Fibroblast of villous mesenchyme (primary cell): ENCODE data around the gene SLC2A6. TPM values are rescaled to one million over a fixed set of nuclear protein-coding genes. Genes with fewer than 3 reads are reported as not detected.

ENCODE experiments used
- DNase-seq: peaks from one replicate; pipeline ENCODE4 v3.0.0-alpha.2; 2010; ENCODE audit warnings: low read depth
- H3K4me3 ChIP-seq: 2 replicates; pipeline ENCODE4 v1.5.1; 2011; ENCODE audit warnings: low read depth, mild to moderate bottlenecking, low read length
- total RNA-seq: library from RNA; depleted of rRNA; stranded (reverse); fragments of >200 nt; gene quantifications from 2 replicates; pipeline ENCODE4 v1.2.3, GENCODE V29; 2012
- TF ChIP-seq, protein P1 (sequence below): IDR thresholded peaks from 2 replicates; pipeline ENCODE4 v1.5.1; 2012; ENCODE audit warnings: low read depth, mild to moderate bottlenecking, low read length; ENCODE audit not compliant: insufficient read depth

Gene SLC2A6
- total RNA-seq, 1 donor = 41.9 TPM

DNA sequence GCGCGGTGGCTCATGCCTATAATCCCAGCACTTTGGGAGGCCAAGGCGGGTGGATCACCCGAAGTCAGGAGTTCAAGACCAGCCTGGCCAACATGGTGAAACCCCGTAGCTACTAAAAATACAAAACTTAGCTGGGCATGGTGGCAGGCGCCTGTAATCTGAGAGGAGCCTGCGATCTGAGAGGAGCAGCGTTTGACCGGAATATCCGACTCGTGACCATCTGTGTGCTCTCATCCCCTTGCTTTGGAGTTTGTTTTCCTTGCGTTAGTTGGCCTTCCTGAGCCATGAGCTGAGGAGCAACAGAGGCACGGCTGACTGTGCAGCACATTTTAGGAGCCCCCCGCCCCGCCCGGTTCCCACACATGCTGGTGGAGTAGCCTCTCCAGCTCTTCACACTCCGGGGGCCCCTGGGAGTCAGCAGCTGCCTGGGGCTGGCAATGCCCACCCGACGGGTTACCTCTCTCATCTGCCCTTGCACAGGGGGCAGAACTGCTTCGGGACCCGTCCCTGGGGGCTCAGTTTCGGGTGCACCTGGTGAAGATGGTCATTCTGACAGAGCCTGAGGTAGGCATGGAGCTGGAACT is 53.8 kb downstream of the SLC2A6 start:
- TF ChIP-seq, protein P1, sequence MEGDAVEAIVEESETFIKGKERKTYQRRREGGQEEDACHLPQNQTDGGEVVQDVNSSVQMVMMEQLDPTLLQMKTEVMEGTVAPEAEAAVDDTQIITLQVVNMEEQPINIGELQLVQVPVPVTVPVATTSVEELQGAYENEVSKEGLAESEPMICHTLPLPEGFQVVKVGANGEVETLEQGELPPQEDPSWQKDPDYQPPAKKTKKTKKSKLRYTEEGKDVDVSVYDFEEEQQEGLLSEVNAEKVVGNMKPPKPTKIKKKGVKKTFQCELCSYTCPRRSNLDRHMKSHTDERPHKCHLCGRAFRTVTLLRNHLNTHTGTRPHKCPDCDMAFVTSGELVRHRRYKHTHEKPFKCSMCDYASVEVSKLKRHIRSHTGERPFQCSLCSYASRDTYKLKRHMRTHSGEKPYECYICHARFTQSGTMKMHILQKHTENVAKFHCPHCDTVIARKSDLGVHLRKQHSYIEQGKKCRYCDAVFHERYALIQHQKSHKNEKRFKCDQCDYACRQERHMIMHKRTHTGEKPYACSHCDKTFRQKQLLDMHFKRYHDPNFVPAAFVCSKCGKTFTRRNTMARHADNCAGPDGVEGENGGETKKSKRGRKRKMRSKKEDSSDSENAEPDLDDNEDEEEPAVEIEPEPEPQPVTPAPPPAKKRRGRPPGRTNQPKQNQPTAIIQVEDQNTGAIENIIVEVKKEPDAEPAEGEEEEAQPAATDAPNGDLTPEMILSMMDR = no peak
- DNase-seq = no peak
- no peak overlapping the region for H3K4me3 ChIP-seq

GRCh38 chr9:133424187-133424586 is 54.7 kb downstream of the SLC2A6 start:
- TF ChIP-seq, protein P1 = no peak
- no peak for DNase-seq
- no peak overlapping the region for H3K4me3 ChIP-seq

DNA sequence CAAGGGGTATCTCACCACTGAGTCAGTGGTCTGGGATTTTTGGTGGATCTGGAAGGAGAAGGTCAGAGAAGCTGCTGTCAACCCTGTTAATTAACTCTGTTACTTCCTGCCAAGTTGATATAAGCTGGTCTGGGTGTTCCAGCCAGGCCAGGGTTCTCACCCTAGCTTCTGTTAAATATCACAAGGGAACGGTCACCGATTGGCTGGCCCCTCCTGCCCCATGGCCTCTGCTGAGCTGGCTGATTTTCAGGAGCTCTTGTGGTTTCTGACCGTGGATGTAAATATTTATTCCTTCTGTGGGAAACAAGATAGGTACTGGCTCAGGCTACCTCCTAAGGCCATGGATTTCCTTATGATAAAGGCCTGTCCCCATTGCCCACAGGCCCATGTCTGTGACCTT is 55.7 kb downstream of the SLC2A6 start:
- peak; percentile 98 for DNase-seq
- H3K4me3 ChIP-seq = no peak overlapping the region
- TF ChIP-seq, protein P1 = no peak

DNA sequence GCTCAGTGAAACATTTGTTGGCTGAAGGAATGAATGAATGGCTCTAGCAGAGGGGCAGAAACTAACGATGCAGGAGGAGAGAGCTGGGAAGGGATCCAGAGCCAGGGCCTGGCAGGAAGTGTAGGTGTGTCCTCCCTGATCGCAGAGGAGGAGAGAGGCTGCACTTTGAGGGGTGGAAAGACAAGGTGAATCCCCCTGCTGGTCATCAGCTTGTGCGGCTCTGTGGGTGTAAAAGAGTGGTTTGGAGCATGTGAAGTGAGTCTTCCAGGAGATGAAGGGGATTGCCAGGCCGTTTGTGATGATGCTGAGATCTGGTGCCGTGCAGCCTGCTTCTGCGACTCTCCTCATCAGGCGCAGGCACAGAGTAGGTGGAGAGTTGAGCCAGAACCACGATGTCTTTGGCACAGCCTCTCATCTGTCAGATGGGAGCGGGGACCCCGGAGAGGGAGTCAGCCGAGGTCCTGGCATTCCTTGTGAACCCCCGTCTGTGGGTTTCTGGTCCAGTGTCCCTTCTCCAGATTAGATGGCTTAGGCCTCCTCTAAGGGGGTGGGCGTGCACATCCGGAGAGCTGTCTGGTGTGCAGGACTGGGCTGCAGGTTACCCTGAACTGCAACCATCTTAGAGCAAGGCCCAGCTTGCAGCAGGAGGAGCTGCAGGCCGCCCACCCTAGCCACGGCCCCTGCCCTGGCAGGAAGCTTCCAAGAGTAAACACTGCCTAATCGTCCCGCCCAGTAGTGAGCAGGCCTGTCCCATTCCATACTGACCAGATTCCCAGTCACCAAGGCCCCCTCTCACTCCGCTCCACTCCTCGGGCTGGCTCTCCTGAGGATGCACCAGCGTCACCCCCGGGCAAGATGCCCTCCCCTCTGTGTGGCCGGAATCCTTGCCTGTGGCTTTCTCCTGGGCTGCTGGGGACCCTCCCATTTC is 57.0 kb downstream of the SLC2A6 start, which contains the start of gene ADAMTS13:
Gene ADAMTS13, plus strand, starts transcription at position 753 of the 928 bp plus-strand sequence. Its CDS starts 77 bp downstream, at position 830.
- TF ChIP-seq, protein P1 = no peak
- DNase-seq = peak; percentile 49
- H3K4me3 ChIP-seq = peak within 1 kb of the TSS; percentile 3

Other genes starting within 250 kb of the SLC2A6 start
- gene ABO, start 203.9 kb downstream of the SLC2A6 start, total RNA-seq = not detected in 2 replicates
- gene SURF6, start 142.9 kb downstream of the SLC2A6 start, total RNA-seq = 7.4 and 8.2 TPM in 2 replicates
- gene MED22, start 131.0 kb downstream of the SLC2A6 start, total RNA-seq = 11.9 and 12.1 TPM in 2 replicates
- 1,651 and 1,997 TPM in 2 replicates for gene RPL7A, start 130.9 kb downstream of the SLC2A6 start, total RNA-seq
- gene SURF1, start 122.6 kb downstream of the SLC2A6 start, total RNA-seq = 13.4 and 14.2 TPM in 2 replicates
- gene SURF2, start 122.5 kb downstream of the SLC2A6 start, total RNA-seq = 12.1 and 16.1 TPM in 2 replicates
- 403 and 513 TPM in 2 replicates for gene SURF4, start 103.0 kb downstream of the SLC2A6 start, total RNA-seq
- 0.32 and 2.6 TPM in 2 replicates for gene STKLD1, start 102.7 kb downstream of the SLC2A6 start, total RNA-seq
- gene REXO4, start 61.1 kb downstream of the SLC2A6 start, total RNA-seq = 10.0 and 12.5 TPM in 2 replicates
- 1.3 TPM in 2 replicates for gene ADAMTS13, start 56.7 kb downstream of the SLC2A6 start, total RNA-seq
- gene CACFD1, start 19.1 kb downstream of the SLC2A6 start, total RNA-seq = 3.9 and 7.7 TPM in 2 replicates
- not detected in 2 replicates for gene MYMK, start 45.9 kb upstream of the SLC2A6 start, total RNA-seq
- under 0.01 and 0.32 TPM in 2 replicates for gene ADAMTSL2, start 55.6 kb upstream of the SLC2A6 start, total RNA-seq
- gene FAM163B, start 130.3 kb upstream of the SLC2A6 start, total RNA-seq = not detected in 2 replicates
- gene DBH, start 157.3 kb upstream of the SLC2A6 start, total RNA-seq = not detected in 2 replicates